Gastroesophageal sphincter (tissue), 4 donors: ENCODE results near the gene KLF5. TPM values are rescaled to one million over a fixed set of nuclear protein-coding genes. Genes with fewer than 3 reads are reported as not detected.

Source experiments
- ATAC-seq: fragments of 150-250 bp; one replicate; pipeline ENCODE4 v1.9.1; 2016; ENCODE audit warnings: mild to moderate bottlenecking, moderate library complexity
- H3K27ac ChIP-seq, 4 donors: fragments of 200-600 bp; sonication (generic) in 3 of 4; 1 replicate in 3 of 4; 2 replicates in 1 of 4; pipeline ENCODE4 v1.5.1; 2016 to 2019
- H3K27me3 ChIP-seq: fragments of 200-600 bp; sonication (generic); one replicate; pipeline ENCODE4 v1.5.1; 2019
- H3K36me3 ChIP-seq, 2 donors: fragments of 200-600 bp; sonication (generic); one replicate each; pipeline ENCODE4 v1.5.1; 2019; ENCODE audit warnings: control low read depth in 1 of 2
- H3K4me1 ChIP-seq, 3 donors: fragments of 200-600 bp; sonication (generic); 1 replicate in 2 of 3; 2 replicates in 1 of 3; pipeline ENCODE4 v1.5.1; 2016 to 2019; ENCODE audit warnings: control low read depth in 2 of 3
- H3K4me3 ChIP-seq, 2 donors: fragments of 200-600 bp; sonication (generic); one replicate each; pipeline ENCODE4 v1.5.1; 2019; ENCODE audit warnings: mild to moderate bottlenecking in 1 of 2, moderate library complexity in 1 of 2
- H3K9me3 ChIP-seq, 3 donors: fragments of 200-600 bp; sonication (generic); one replicate each; pipeline ENCODE4 v1.5.1; 2017 to 2019; ENCODE audit warnings: control low read depth in 2 of 3
- CTCF ChIP-seq, 4 experiments: fragments of 200-600 bp in 2 of 4; fragments of 450-650 bp in 2 of 4; sonication (generic) in 1 of 4; IDR thresholded peaks; one replicate each; pipeline ENCODE4 v1.5.1; 2017 to 2019; ENCODE audit warnings: antibody characterized with exemption in 4 of 4, mild to moderate bottlenecking in 2 of 4, moderate library complexity in 2 of 4
- EP300 ChIP-seq: sonication (generic); formaldehyde crosslinking; IDR thresholded peaks from one replicate; pipeline ENCODE4 v1.6.1; 2017; ENCODE audit warnings: antibody characterized with exemption, mild to moderate bottlenecking
- POLR2A ChIP-seq, 2 donors: fragments of 450-650 bp; IDR thresholded peaks; one replicate each; pipeline ENCODE4 v1.6.1; 2017; ENCODE audit warnings: antibody characterized with exemption in 2 of 2, mild to moderate bottlenecking in 2 of 2, moderate library complexity in 1 of 2
- POLR2AphosphoS5 ChIP-seq: sonication (generic); formaldehyde crosslinking; IDR thresholded peaks from one replicate; pipeline ENCODE4 v1.6.1; 2017; ENCODE audit warnings: antibody characterized with exemption
- WGBS, 2 donors: methylation state at CpG; one replicate each; pipeline ENCODE4 v1.1.5; 2018; ENCODE audit warnings: low coverage in 1 of 2; 5-methylcytosine and 5-hydroxymethylcytosine counted together
- total RNA-seq, 4 donors: library from RNA; depleted of rRNA; stranded (reverse); fragments of >200 nt; gene quantifications; one replicate each; pipeline ENCODE4 v1.1.0, GENCODE V29; 2016

Gene KLF5
- total RNA-seq: 10 to 100 TPM in 1 of 4 donors, 1 to 10 TPM in 3; 2.5 to 22.7 (median 4.9) TPM

GRCh38 chr13:73058736-73059459 lies at the start of gene KLF5:
TSS of gene KLF5 (plus strand) at chr13:73059005. CDS start at chr13:73059328, 323 bp downstream.
- H3K9me3 ChIP-seq: no peaks in the 10 kb centered on the region
- WGBS, 2 donors: 0% methylated on average over 2 of the region's 93 CpGs; no CpG with 5 or more reads in 1 of the 2 donors
- TF ChIP-seq POLR2A (IDR thresholded peaks at IDR 0.05) (peak; percentile 75 to 85), EP300 (no peak), POLR2AphosphoS5 (peak; percentile 91), CTCF (IDR thresholded peaks at IDR 0.05) (peak in 1 of 4 experiments; percentile 5)
- ATAC-seq: peak; percentile 98
- H3K4me1 ChIP-seq: peaks cover 0 to 21% (median 4%) of the 10 kb centered on the region in 3 donors
- H3K27me3 ChIP-seq: no peaks in the 10 kb centered on the region
- no peaks in the 10 kb centered on the region for H3K36me3 ChIP-seq
- H3K27ac ChIP-seq: peak within 1 kb of the TSS in 3 of 4 donors; percentile 75 to 87 (median 84)
- H3K4me3 ChIP-seq: peak within 1 kb of the TSS; percentile 48 to 85

DNA sequence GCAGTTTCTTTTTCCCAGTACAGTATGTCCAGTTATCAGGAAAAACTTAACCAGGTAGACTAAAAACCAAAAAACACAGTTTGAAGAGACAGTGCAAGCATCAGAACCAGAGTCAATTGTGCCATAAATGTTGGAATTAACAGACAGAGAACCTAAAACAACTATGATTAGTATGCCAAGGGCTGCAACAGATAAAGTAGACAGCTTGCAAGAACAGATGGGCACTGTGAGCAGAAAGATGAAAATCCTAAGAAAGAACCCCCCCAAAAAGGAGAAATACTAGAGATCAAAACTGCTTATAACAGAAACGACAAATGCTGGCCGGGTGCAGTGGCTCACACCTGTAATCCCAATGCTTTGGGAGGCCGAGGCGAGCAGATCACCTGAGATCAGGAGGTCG lies 47.1 kb upstream of the KLF5 start:
- peaks cover 0 to 48% of the 10 kb centered on the region in 2 donors for H3K36me3 ChIP-seq

DNA sequence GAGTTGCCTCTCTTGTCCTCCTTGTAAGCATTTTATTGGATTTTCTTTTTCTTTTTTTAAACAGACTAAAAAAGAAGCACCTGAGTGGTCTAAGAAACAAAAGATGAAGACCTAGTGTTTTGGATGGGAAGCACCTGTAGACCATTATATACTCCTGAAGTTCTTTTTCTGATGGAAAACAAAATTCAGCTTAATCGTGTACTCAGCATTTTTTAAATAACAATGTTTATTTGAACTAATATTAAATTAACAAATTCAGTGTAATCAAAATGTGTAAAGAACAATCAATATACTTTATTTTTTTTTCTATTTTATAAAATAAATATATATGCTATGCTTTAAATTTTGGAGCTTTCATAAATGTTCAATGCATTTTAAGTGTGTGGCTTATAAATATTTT lies 43.0 kb upstream of the KLF5 start:
- ATAC-seq: no peak

More for the DNA sequence above, 47.1 kb upstream of the KLF5 start:
- TF ChIP-seq POLR2A (IDR thresholded peaks at IDR 0.05) (no peak), POLR2AphosphoS5 (no peak)
- no peak overlapping the region for H3K4me3 ChIP-seq
- no peaks in the 10 kb centered on the region for H3K9me3 ChIP-seq
- 88 to 97% methylated on average over 5 of the region's 5 CpGs for WGBS, 2 donors
- no peaks in the 10 kb centered on the region for H3K4me1 ChIP-seq
- no peaks in the 10 kb centered on the region for H3K27me3 ChIP-seq
- no peak overlapping the region for H3K27ac ChIP-seq
- ATAC-seq: no peak

DNA sequence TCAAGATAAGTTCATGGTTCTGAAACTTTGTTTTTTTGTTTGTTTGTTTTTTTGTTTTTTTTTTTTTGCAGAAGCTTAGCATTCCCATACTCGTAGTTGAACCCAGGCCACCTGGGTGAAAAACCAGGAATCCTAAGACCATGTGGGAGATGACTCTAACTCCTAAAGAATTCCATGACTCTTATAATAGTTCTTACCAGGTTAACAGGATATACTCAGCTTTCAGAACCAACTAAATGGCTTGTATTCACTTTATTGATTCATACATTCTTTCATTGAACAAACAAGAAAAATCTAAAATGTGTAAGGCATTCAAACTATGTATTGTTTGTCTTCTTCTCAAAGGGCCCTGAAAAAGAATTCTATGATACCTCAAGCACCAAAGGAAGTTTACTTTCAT lies 40.5 kb upstream of the KLF5 start:
- Histone ChIP-seq H3K9me3 (no peaks in the 10 kb centered on the region), H3K27me3 (no peaks in the 10 kb centered on the region), H3K4me3 (no peak overlapping the region), H3K4me1 (no peaks in the 10 kb centered on the region), H3K36me3 (peaks cover 0 to 52% of the 10 kb centered on the region in 2 donors), H3K27ac (no peak overlapping the region)
- TF ChIP-seq EP300 (no peak), POLR2AphosphoS5 (no peak), CTCF (IDR thresholded peaks at IDR 0.05) (no peak), POLR2A (IDR thresholded peaks at IDR 0.05) (no peak)
- no peak for ATAC-seq
- WGBS, 2 donors: 80% methylated on average over 1 of the region's 1 CpG; no CpG with 5 or more reads in 1 of the 2 donors

More for the DNA sequence above, 43.0 kb upstream of the KLF5 start:
- Histone ChIP-seq H3K9me3 (no peaks in the 10 kb centered on the region), H3K4me1 (no peaks in the 10 kb centered on the region), H3K4me3 (no peak overlapping the region), H3K27ac (no peak overlapping the region), H3K36me3 (peaks cover 0 to 62% of the 10 kb centered on the region in 2 donors), H3K27me3 (no peaks in the 10 kb centered on the region)
- TF ChIP-seq POLR2AphosphoS5 (no peak), POLR2A (IDR thresholded peaks at IDR 0.05) (no peak), EP300 (no peak), CTCF (IDR thresholded peaks at IDR 0.05) (no peak)
- WGBS, 2 donors: 82 to 93% methylated on average over 1 of the region's 1 CpG

DNA sequence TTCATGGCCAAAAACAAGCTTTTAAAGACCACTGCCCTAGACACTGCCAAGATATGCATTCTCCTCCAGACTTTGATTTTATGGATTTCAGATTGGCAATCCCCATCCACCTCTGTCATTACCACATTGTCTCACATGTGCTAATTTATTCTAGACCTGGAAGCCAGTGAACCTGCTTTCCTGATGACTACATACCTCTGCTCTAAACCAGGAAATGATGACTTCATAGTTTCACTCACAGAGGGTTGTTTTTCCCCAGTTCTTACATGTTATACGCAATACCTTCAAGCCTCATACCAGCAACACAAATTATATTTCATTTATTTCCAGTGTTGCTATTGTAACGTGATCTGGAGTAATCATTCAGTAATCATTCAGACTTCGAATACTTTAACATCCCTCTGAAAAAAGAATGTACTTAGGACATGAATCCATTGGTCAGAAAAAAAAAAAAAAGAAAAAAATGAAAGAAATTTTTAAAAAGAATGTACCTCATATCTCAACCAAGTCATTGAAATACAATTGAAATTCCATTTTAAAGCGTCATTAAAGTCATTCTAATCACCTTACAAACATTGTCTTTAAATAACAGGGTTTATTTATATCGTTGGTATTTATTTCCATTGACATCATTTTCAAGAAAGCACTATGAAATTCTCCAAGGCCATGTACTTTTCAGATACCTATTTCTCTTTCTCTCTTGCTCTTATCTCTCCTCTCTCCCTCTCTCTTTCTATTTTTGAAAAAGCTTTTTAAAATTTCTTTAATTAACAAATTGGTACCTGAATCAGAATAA lies 33.4 kb upstream of the KLF5 start:
- TF ChIP-seq CTCF (IDR thresholded peaks at IDR 0.05): no peak
- TF ChIP-seq EP300: no peak
- no peak for TF ChIP-seq POLR2A (IDR thresholded peaks at IDR 0.05)
- no peak for TF ChIP-seq POLR2AphosphoS5
- ATAC-seq: no peak
- no peak overlapping the region for H3K4me3 ChIP-seq
- H3K27me3 ChIP-seq: no peaks in the 10 kb centered on the region
- H3K9me3 ChIP-seq: no peaks in the 10 kb centered on the region
- H3K27ac ChIP-seq: no peak overlapping the region
- H3K36me3 ChIP-seq: peaks cover 0 to 4% of the 10 kb centered on the region in 2 donors
- no peaks in the 10 kb centered on the region for H3K4me1 ChIP-seq
- WGBS, 2 donors: 65 to 71% methylated on average over 5 of the region's 5 CpGs
